ENCODE data around the gene PRKCSH.

The PRKCSH gene

GRCh38 chr19:11478167-11479089 is 43.0 kb downstream of the PRKCSH start:
- POLR2A ChIA-PET: no interaction called here
- Histone ChIP-seq H3K9me3 (ENCODE audit: control insufficient read depth, insufficient read depth, low read depth, low read length) (no peaks in the 10 kb centered on the region), H3K4me3 (ENCODE audit: low read depth, low read length) (no peak overlapping the region), H3K4me1 (ENCODE audit: control insufficient read depth, insufficient read depth, low read length) (no peaks in the 10 kb centered on the region), H3K27ac (ENCODE audit: extremely low read depth, low read depth, low read length) (no peak overlapping the region), H3K36me3 (ENCODE audit: control insufficient read depth in 2 of 2, insufficient read depth in 1 of 2, low read length in 2 of 2) (no peaks in the 10 kb centered on the region)
- TF ChIP-seq KLF1 (tag by site-specific recombination; IDR thresholded peaks at IDR 0.05): peak; percentile 61
- TF ChIP-seq ZNF837 (tag by site-specific recombination; IDR thresholded peaks at IDR 0.05): no peak
- CTCF ChIA-PET: interaction anchor here (0.8 kb wide), 1 partner anchor 9 kb away, joined by 4 read pairs; no protein-coding TSS in a partner anchor

DNA sequence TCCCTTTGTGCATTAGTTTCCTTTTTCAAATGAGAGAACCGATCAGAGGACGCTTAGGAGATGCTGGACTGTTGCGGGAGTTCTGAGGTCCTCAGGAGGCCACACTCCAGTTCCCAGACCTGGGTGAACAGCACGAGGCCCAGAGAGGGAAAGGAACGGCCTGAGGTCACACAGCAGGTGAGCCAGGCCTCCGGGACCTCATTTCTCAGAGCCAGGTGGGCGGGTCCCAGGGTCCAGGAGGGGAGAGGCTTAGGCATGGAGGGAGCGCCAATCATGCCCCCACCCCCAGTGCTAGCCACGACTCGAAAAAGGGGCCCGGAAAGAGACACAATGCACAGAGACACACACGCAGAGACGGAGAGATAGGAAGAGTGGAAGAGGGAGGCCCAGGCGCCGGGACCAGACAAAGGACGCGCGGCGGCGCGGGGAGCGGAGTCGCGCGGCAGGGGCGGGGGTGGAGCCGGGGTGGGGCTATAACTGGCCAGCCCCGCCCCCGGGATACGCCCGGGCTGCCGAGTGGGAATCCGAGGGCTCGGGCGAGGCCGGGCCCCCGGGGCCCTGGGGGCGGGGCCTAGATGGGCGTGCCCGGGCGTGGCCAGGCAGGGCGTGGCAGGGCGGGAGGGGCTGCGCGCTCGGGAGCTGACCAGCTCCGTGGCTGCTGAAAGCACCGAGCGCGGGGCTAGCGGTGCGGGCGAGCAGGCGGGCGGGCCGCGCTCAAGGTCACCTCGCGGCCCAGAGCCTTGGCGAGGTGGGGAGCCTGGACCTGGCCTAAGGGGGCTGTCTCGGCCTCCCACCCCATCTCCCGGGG is 43.9 kb downstream of the PRKCSH start:
- CTCF ChIA-PET: interaction anchor here (1.3 kb wide), 1 partner anchor 98 kb away, joined by 5 read pairs; no protein-coding TSS in a partner anchor
- no peaks in the 10 kb centered on the region for H3K4me1 ChIP-seq (ENCODE audit: control insufficient read depth, insufficient read depth, low read length)
- peaks cover 0 to 3% of the 10 kb centered on the region in 2 experiments; a peak in 2 of 3 replicates for H3K36me3 ChIP-seq (ENCODE audit: control insufficient read depth in 2 of 2, insufficient read depth in 1 of 2, low read length in 2 of 2)
- H3K27ac ChIP-seq (ENCODE audit: extremely low read depth, low read depth, low read length): no peak overlapping the region
- POLR2A ChIA-PET: no interaction called here
- H3K4me3 ChIP-seq (ENCODE audit: low read depth, low read length): no peak overlapping the region
- TF ChIP-seq ZNF677 (tag by site-specific recombination; IDR thresholded peaks at IDR 0.05): no peak
- peak; percentile 63 for TF ChIP-seq ZNF768 (tag by site-specific recombination; IDR thresholded peaks at IDR 0.05)
- peak; percentile 73; the same call in 1 of the 2 replicates for TF ChIP-seq KLF8 (tag by site-specific recombination; IDR thresholded peaks at IDR 0.05)
- peak; percentile 15; the same call in 1 of the 2 replicates for TF ChIP-seq KLF9 (tag by site-specific recombination; IDR thresholded peaks at IDR 0.05; ENCODE audit: low read depth)
- TF ChIP-seq ZFP3 (tag by site-specific recombination; IDR thresholded peaks at IDR 0.05; ENCODE audit: low read depth): no peak
- no peak for TF ChIP-seq PRDM1 (tag by site-specific recombination; IDR thresholded peaks at IDR 0.05)
- TF ChIP-seq SP7 (tag by site-specific recombination; IDR thresholded peaks at IDR 0.05): no peak
- no peaks in the 10 kb centered on the region for H3K9me3 ChIP-seq (ENCODE audit: control insufficient read depth, insufficient read depth, low read depth, low read length)

DNA sequence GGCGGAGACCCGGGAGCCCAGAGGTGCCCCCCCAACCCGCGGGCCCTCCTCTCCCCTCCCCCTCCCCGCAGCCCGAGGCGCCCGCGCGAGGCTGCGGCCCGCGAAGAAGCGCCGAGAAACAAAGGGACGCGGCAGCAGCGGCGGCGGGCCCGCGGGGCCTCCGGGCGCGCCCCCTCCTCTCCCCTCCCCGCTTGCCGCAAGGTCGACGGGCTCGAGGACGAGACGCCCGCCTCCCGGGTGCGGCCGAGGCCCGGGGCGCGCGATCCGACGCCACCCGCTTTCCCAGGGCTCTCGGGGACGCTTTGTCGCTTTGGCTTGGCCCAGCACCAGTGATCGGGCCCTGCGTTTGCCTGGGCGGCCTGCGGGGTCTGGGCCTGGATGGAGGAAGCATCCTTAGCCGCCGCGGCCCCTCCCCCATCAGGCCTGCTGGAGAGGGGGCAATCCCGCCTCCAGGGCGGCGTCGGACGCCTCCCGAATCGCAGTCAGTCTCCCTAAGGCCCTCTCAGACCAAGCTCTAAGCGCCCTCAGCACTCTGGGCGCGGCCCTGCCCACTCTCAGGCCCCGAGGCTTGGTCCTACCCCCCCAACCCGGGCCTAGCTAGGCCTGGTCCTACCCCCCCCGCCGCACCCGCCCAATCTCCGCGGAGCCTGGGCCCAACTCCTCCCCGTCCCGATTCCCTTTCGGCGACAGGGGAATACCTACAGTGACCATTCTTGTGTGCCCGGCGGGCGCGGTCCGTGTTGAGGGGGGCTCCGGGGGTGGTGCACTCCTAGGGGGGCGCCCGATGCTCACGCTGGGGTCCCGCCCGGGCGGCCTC is 44.7 kb downstream of the PRKCSH start:
- H3K27ac ChIP-seq (ENCODE audit: extremely low read depth, low read depth, low read length): no peak overlapping the region
- H3K4me1 ChIP-seq (ENCODE audit: control insufficient read depth, insufficient read depth, low read length): no peaks in the 10 kb centered on the region
- H3K36me3 ChIP-seq (ENCODE audit: control insufficient read depth in 2 of 2, insufficient read depth in 1 of 2, low read length in 2 of 2): peaks cover 0 to 3% of the 10 kb centered on the region in 2 experiments; a peak in 2 of 3 replicates
- POLR2A ChIA-PET: no interaction called here
- CTCF ChIA-PET: interaction anchor here (0.6 to 3.4 kb wide), 3 partner anchors 97 to 103 kb away, joined by 3 to 42 read pairs (median 5); partner anchors contain the start of gene EPOR
- H3K4me3 ChIP-seq (ENCODE audit: low read depth, low read length): no peak overlapping the region
- TF ChIP-seq ZNF561 (tag by site-specific recombination; IDR thresholded peaks at IDR 0.05; ENCODE audit: borderline replicate concordance): no peak
- TF ChIP-seq KLF8 (tag by site-specific recombination; IDR thresholded peaks at IDR 0.05): peak; percentile 57
- H3K9me3 ChIP-seq (ENCODE audit: control insufficient read depth, insufficient read depth, low read depth, low read length): no peaks in the 10 kb centered on the region

DNA sequence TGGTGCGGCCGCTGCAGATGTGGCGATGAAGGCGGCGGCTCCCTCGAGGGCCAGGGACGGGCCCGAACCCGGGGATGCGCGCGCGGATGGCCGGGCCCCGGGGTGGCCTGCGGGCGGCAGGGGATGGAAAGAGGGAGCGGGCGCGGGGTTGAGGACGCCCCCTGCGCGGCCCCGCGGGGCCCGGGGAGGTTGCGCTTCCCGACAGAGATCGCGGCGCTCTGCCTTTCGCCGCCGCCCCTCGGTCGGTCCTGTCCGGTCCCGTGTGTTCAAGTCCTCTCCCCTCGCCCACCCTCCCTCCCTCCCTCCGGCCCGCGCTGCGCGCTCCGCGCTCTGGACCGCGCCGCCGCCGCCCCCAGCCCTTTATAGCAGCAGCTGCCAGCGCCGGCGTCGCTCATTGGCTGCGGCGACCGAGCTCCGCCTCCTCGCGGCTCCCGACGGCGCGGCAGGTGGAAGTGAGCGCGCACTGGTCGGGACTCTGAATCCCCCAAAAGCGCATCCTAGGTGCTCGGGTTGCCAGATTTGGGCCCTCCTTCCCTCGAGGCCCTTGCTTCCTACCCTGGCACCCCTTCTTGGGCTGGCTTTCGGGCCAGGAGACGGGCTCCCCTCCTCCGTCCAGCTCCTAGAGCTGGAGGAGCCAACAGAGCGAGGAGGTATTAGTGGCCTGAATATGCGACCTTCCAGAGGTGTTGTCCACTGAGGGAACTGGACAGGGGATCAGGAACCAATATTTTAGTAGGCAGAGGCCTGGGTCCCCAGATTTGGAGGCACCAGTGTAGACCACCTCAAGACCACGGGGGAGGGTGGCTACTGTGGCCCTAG is 45.5 kb downstream of the PRKCSH start, which contains the start of gene ELAVL3:
Gene ELAVL3, minus strand, starts transcription at position 332 of the 819 bp plus-strand sequence. CDS start 438 bp downstream, outside the sequence.
- CTCF ChIA-PET: interaction anchor here (0.6 to 3.4 kb wide), 5 partner anchors 9 to 187 kb away, joined by 3 to 42 read pairs (median 4); partner anchors contain the start of gene EPOR
- Histone ChIP-seq H3K9me3 (ENCODE audit: control insufficient read depth, insufficient read depth, low read depth, low read length) (no peaks in the 10 kb centered on the region), H3K4me1 (ENCODE audit: control insufficient read depth, insufficient read depth, low read length) (no peaks in the 10 kb centered on the region), H3K4me3 (ENCODE audit: low read depth, low read length) (no peak within 1 kb of the TSS), H3K36me3 (ENCODE audit: control insufficient read depth in 2 of 2, insufficient read depth in 1 of 2, low read length in 2 of 2) (peaks cover 0 to 3% of the 10 kb centered on the region in 2 experiments; a peak in 2 of 3 replicates), H3K27ac (ENCODE audit: extremely low read depth, low read depth, low read length) (no peak within 1 kb of the TSS)
- POLR2A ChIA-PET: no interaction called here
- TF ChIP-seq ZNF391 (tag by site-specific recombination; IDR thresholded peaks at IDR 0.05; ENCODE audit: borderline replicate concordance, low read depth) (no peak), ZNF621 (tag by site-specific recombination; IDR thresholded peaks at IDR 0.05) (no peak), GLIS2 (tag by site-specific recombination; IDR thresholded peaks at IDR 0.05) (no peak), ZNF341 (tag by site-specific recombination; IDR thresholded peaks at IDR 0.05; ENCODE audit: low read depth) (no peak), ZSCAN4 (tag by site-specific recombination; IDR thresholded peaks at IDR 0.05) (no peak), ZNF394 (tag by site-specific recombination; IDR thresholded peaks at IDR 0.05; ENCODE audit: borderline replicate concordance) (no peak), ZNF184 (tag by site-specific recombination; IDR thresholded peaks at IDR 0.05) (no peak)
- TF ChIP-seq, protein P1, sequence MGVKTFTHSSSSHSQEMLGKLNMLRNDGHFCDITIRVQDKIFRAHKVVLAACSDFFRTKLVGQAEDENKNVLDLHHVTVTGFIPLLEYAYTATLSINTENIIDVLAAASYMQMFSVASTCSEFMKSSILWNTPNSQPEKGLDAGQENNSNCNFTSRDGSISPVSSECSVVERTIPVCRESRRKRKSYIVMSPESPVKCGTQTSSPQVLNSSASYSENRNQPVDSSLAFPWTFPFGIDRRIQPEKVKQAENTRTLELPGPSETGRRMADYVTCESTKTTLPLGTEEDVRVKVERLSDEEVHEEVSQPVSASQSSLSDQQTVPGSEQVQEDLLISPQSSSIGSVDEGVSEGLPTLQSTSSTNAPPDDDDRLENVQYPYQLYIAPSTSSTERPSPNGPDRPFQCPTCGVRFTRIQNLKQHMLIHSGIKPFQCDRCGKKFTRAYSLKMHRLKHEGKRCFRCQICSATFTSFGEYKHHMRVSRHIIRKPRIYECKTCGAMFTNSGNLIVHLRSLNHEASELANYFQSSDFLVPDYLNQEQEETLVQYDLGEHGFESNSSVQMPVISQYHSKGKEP (tag by site-specific recombination; IDR thresholded peaks at IDR 0.05): no peak
